GM12878 (cell line): ENCODE data around the gene ELP1.

Experiments used
- ATF3 ChIP-seq: IDR thresholded peaks from 2 replicates; pipeline ENCODE4 v1.6.1; 2011; ENCODE audit warnings: low read depth, mild to moderate bottlenecking, low read length, moderate library complexity, borderline replicate concordance; ENCODE audit errors: extremely low read depth
- FOXM1 ChIP-seq: IDR thresholded peaks from 2 replicates; pipeline ENCODE4 v1.6.1; 2012; ENCODE audit warnings: low read depth, mild to moderate bottlenecking, inconsistent platforms, low read length, moderate library complexity

- TF ChIP-seq FOXM1, result no peak
- no peak for TF ChIP-seq ATF3
These were observed 650 bp downstream of the ELP1 start for GRCh38 chr9:108933231-108933717.
